GM19438 (cell line): ENCODE results near the gene IER2.

ENCODE experiments used
- ATAC-seq: cut with Tn5 transposase; IDR thresholded peaks from one replicate; pipeline ENCODE4 v1.9.1; 2021; ENCODE audit warnings: low read depth; ENCODE audit not compliant: unreplicated experiment

The IER2 gene

GRCh38 chr19:13118424-13119193 lies 31.6 kb upstream of the IER2 start:
- no peak for ATAC-seq

GRCh38 chr19:13119627-13120026 lies 30.6 kb upstream of the IER2 start:
- ATAC-seq: no peak

DNA sequence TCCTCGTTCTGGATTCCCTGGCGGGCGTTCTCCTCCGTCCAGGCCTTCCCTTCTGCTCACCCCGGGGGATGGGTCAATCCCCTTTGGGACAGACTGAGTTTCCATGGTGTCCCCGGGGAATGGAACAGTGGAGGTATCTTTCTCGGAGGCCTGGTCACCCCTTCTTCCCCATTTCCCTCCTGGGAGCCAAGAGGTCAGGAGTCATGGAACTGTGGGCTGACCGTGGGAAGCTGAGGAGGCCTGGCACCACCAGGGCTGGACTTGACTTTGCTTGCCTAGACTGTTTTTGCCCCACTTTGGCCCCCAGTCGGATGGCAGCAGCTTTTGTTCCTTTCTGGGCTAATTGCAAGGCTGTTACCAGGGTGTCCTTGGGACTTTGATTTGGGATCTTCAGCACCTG lies 30.2 kb upstream of the IER2 start:
- ATAC-seq: no peak

DNA sequence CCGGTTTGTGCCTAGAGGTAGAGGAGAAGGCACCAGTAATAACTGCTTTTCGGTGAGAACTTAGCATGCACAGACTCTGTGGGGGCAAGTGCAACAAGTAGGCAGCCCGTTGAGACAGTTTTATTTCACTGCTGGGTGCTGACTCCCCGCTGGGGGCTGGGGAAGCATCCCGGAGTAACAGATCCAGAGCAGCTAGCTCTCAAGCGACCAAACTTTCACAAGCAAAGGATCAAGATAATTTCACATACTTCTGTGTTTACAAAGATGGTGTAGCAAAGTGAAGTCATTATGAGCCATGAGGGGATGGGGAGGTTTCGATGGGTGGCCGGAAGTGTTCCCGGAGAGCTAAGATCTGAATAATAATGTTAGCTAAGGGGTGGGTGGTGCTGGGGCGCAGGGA lies 29.4 kb upstream of the IER2 start:
- no peak for ATAC-seq

DNA sequence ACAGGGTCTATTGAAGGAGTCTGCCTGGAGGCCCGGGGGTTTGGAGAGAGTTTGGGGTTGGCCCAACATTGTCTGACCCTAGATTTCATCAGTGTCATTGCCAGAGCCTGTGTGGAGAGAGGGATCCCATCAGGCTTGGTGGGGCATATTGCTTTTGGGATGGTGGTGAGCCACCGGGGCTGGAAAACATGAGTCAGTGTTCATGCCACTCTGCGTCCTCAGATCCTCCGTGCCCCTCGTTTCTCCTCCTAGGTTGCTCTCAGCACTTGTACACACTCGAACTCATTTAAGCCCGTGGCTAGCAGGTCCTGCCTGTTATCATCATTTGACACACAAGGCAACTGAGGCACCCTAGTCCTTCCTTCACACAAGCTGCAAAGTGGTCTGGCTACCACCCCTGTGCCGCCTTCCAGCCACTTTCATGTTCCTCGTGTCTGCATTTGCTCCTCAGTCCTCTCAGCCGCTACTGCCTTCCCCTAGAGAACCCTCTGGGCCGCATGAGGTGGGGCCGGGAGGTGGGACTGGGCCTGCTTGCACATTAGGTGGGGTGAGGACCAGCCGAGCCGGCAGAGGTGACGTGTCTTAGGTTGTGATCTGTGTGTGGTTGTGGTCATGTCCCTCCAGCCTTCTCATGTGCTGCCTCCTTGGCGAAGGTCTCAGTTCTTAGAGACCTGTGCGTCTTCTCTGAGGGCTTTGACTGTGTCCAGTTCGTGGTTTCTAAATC lies 28.5 kb upstream of the IER2 start:
- no peak for ATAC-seq

DNA sequence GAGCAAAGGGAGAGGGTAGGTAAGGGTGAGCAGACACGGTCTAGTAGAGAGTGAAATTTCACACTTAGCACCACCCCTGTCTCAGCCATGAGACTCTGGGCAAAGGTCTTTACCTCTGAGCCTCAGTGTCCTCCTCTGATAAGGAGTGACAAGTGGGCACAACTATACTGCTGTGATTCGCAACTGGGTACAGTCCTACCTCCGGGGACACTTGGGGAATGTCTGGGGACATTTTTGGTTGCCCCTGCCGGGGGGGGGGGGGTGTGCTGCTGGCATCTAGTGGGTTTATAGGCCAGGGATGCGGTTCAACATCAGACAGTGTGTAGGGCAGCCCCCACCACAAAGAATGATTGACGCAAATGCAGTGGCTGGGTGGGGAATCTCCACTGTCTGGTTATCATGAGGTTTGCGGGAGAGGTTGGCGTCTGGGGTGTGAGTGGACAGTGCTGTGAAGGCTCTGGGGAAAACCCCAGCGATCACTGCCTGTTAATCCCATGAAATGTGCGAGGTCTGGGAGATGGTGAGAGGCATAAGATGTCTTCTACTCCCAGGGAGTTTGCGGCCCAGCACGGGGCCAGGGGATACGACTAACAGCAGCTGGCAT lies 27.8 kb upstream of the IER2 start:
- no peak for ATAC-seq

GRCh38 chr19:13122980-13123957 lies 26.9 kb upstream of the IER2 start:
- ATAC-seq: no peak

DNA sequence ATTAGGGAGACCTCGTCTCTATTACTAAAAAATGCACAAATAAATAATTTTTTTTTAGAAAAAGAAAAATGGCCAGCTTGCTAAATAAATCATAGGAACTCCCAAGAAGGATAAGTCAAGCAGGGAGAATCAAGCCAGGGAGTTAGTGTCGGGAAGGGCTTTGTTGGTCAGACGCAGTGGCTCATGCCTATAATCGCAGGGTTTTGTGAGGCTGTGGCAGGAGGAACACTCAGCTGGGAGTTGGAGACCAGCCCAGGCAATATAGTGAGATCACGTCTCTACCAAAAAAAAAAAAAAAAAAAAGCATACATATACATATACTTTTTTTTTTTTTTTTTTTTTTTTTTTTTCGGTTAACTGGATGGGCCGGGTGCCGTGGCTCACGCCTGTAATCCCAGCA lies 23.2 kb upstream of the IER2 start:
- no peak for ATAC-seq

DNA sequence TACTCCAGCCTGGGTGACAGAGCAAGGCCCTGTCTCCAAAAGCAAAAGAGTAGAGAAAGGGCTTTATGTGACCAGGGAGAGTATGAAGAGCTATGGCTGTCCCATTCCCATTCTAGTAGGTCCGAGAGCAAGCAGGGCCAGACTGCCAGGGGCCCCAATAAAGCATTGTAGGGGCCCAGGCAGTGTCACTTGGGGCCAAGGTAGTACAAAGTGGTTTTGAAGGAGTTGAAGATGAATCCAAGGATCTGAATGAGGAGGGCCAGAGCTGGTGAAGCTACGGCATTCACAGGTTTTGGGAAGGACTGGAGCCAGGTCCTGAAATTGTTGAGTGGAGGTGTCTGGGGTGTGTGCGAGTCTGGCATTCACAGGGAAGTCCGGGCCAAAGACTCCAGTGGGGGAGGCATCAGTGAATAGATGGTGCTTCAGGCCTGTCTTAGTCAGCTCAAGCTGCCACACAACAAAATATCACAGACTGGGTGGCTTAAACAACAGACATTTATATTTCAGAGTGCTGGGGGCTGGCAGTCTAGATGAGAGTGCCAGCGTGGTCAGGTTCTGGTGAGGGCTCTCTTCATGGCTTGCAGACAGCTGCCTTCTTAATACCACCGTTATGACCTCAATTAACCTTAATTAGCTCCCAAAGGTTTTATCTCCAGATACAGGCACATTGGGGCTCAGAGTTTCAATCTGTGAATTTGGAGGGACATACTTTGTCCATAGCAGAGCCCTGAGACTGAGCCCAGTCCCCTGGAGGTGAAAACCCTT lies 22.2 kb upstream of the IER2 start:
- ATAC-seq: no peak

- no peak for ATAC-seq
Measured at GRCh38 chr19:13128583-13128982, 21.6 kb upstream of the IER2 start.

- no peak for ATAC-seq
Measured at GRCh38 chr19:13129384-13129783, 20.8 kb upstream of the IER2 start.

- ATAC-seq: no peak
Measured at GRCh38 chr19:13130886-13131490, 19.2 kb upstream of the IER2 start.

GRCh38 chr19:13132471-13133180 lies 17.6 kb upstream of the IER2 start:
- no peak for ATAC-seq

GRCh38 chr19:13133241-13133870 lies 16.9 kb upstream of the IER2 start:
- ATAC-seq: no peak

DNA sequence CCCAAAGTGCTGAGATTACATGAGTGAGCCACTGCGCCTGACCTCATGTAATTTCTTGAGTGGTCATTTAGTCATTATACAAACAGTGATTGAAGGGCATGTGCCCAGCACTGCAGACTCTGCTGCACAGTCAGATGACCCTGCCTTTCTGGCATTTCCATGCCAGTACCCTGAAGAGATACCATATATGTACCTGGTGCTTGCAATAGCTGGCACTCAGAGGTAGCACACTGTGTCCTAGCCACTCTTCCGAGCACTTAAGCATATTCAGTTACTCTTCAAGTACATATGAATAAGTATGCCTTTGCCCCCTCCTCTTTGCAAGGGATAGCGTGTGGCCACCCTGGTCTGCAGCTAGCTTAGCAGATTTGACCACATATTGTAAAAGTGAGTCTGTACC lies 15.6 kb upstream of the IER2 start:
- no peak for ATAC-seq

GRCh38 chr19:13135068-13136062 lies 14.8 kb upstream of the IER2 start:
- no peak for ATAC-seq

- no peak for ATAC-seq
Measured at GRCh38 chr19:13137290-13137794, 12.9 kb upstream of the IER2 start.
